ENCODE results near the gene HOMEZ.

The HOMEZ gene

GRCh38 chr14:23307146-23307530 lies 21.2 kb upstream of the HOMEZ start:
- peak overlapping the region; percentile 90 for H3K4me2 ChIP-seq (ENCODE audit: low read length)
- H3K4me3 ChIP-seq (ENCODE audit: low read length) = peak overlapping the region; percentile 91
- TF ChIP-seq, protein P1, sequence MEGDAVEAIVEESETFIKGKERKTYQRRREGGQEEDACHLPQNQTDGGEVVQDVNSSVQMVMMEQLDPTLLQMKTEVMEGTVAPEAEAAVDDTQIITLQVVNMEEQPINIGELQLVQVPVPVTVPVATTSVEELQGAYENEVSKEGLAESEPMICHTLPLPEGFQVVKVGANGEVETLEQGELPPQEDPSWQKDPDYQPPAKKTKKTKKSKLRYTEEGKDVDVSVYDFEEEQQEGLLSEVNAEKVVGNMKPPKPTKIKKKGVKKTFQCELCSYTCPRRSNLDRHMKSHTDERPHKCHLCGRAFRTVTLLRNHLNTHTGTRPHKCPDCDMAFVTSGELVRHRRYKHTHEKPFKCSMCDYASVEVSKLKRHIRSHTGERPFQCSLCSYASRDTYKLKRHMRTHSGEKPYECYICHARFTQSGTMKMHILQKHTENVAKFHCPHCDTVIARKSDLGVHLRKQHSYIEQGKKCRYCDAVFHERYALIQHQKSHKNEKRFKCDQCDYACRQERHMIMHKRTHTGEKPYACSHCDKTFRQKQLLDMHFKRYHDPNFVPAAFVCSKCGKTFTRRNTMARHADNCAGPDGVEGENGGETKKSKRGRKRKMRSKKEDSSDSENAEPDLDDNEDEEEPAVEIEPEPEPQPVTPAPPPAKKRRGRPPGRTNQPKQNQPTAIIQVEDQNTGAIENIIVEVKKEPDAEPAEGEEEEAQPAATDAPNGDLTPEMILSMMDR (IDR thresholded peaks at IDR 0.05; ENCODE audit: low read depth, low read length, poor library complexity, severe bottlenecking) = no peak
- no peak for TF ChIP-seq EZH2phosphoT487 (IDR thresholded peaks at IDR 0.05; ENCODE audit: borderline replicate concordance, low read length)
- H3K79me2 ChIP-seq (ENCODE audit: control insufficient read depth, low read length) = peaks cover 26% of the 10 kb centered on the region
- H3K9me3 ChIP-seq (ENCODE audit: control insufficient read depth, insufficient read depth, low read length) = no peaks in the 10 kb centered on the region
- H3K4me1 ChIP-seq (ENCODE audit: control insufficient read depth, low read length) = peaks cover 41% of the 10 kb centered on the region
- no peaks in the 10 kb centered on the region for H3K9me2 ChIP-seq (replicated peaks; ENCODE audit: control insufficient read depth, low read length)
- H3K27me3 ChIP-seq (ENCODE audit: control insufficient read depth, low read length) = no peaks in the 10 kb centered on the region
- no peaks in the 10 kb centered on the region for H4K20me1 ChIP-seq (ENCODE audit: control insufficient read depth, insufficient read depth, low read depth, low read length)
- peak overlapping the region; percentile 32; the same call in 1 of the 2 replicates for H3K27ac ChIP-seq (ENCODE audit: low read depth, low read length)
- H3K36me3 ChIP-seq (ENCODE audit: control insufficient read depth, low read length) = peaks cover 15% of the 10 kb centered on the region
- H3F3A ChIP-seq (ENCODE audit: control insufficient read depth, insufficient read depth) = peaks cover 10% of the 10 kb centered on the region

- peaks cover 41% of the 10 kb centered on the region for H3K4me1 ChIP-seq (ENCODE audit: control insufficient read depth, low read length)
- peak within 1 kb of the TSS; percentile 90 for H3K4me2 ChIP-seq (ENCODE audit: low read length)
- no peaks in the 10 kb centered on the region for H4K20me1 ChIP-seq (ENCODE audit: control insufficient read depth, insufficient read depth, low read depth, low read length)
- H3K9me2 ChIP-seq (replicated peaks; ENCODE audit: control insufficient read depth, low read length) = no peaks in the 10 kb centered on the region
- H3K27ac ChIP-seq (ENCODE audit: low read depth, low read length) = peak within 1 kb of the TSS; percentile 32; the same call in 1 of the 2 replicates
- H3K27me3 ChIP-seq (ENCODE audit: control insufficient read depth, low read length) = no peaks in the 10 kb centered on the region
- H3F3A ChIP-seq (ENCODE audit: control insufficient read depth, insufficient read depth) = peaks cover 10% of the 10 kb centered on the region
- peaks cover 12% of the 10 kb centered on the region for H3K36me3 ChIP-seq (ENCODE audit: control insufficient read depth, low read length)
- H3K9me3 ChIP-seq (ENCODE audit: control insufficient read depth, insufficient read depth, low read length) = no peaks in the 10 kb centered on the region
- H3K79me2 ChIP-seq (ENCODE audit: control insufficient read depth, low read length) = peaks cover 28% of the 10 kb centered on the region
- H3K4me3 ChIP-seq (ENCODE audit: low read length) = peak within 1 kb of the TSS; percentile 91
- TF ChIP-seq, protein P1 (IDR thresholded peaks at IDR 0.05; ENCODE audit: low read depth, low read length, poor library complexity, severe bottlenecking) = no peak
Observed at GRCh38 chr14:23306412-23307145, 20.6 kb upstream of the HOMEZ start, which contains the start of gene BCL2L2. BCL2L2 (plus strand) TSS chr14:23306833; CDS start chr14:23307768, 935 bp downstream.

DNA sequence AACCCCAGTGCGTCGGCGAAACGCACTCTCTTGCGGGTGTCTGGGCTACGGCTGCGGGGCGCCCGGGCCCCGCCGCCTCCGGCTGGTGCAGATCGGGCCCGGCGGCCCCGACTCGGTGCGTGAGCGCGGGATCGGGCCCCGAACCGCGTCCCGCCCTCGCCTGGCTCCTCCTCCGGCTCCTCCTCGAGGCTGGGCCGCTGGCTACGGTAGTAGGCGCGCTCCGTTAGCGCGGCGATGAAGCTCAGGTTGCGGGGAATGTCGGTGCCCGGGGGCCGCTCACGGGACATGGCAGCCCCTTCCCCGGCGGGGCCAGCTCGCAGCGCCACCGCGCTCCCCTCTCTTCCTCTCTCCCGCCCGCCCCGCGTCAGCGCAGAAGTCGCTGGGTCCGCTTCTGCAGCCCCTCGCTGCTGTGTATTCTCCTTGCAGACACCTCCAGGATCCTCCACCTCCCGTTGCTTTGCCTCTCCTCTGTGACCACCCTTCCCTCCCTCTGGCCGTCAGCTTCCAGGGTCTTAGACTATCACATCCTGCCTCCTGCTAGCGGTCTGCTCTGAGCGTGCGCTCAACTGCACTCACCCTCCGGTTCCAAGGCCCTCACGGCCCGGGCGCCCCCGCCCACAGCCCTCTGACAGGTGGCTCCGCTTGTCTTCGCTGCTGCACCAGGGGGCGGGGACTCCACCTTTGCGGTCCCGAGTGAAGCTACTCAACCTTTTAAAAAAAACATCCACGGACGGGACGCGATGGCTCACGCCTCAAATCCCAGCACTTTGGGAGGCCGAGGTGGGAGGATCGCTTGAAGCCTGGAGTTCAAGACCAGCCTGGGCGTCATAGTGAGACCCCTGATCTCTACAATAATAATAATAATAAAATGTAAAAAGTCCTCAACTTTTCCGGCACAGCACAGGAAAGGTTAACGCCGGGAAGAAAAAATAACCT lies 16.6 kb upstream of the HOMEZ start, which contains the start of gene PPP1R3E:
Gene PPP1R3E (minus strand): TSS at position 570 of the 936 bp plus-strand sequence. CDS start 283 bp downstream, at position 287.
- H3K4me1 ChIP-seq (ENCODE audit: control insufficient read depth, low read length) = peaks cover 49% of the 10 kb centered on the region
- peaks cover 37% of the 10 kb centered on the region for H3K36me3 ChIP-seq (ENCODE audit: control insufficient read depth, low read length)
- H3K9me2 ChIP-seq (replicated peaks; ENCODE audit: control insufficient read depth, low read length) = no peaks in the 10 kb centered on the region
- H3K27ac ChIP-seq (ENCODE audit: low read depth, low read length) = peak within 1 kb of the TSS; percentile 81
- H3F3A ChIP-seq (ENCODE audit: control insufficient read depth, insufficient read depth) = peaks cover 10% of the 10 kb centered on the region
- peak within 1 kb of the TSS; percentile 78 for H3K4me2 ChIP-seq (ENCODE audit: low read length)
- H4K20me1 ChIP-seq (ENCODE audit: control insufficient read depth, insufficient read depth, low read depth, low read length) = no peaks in the 10 kb centered on the region
- no peaks in the 10 kb centered on the region for H3K27me3 ChIP-seq (ENCODE audit: control insufficient read depth, low read length)
- no peaks in the 10 kb centered on the region for H3K9me3 ChIP-seq (ENCODE audit: control insufficient read depth, insufficient read depth, low read length)
- peak within 1 kb of the TSS; percentile 82 for H3K4me3 ChIP-seq (ENCODE audit: low read length)
- TF ChIP-seq EZH2phosphoT487 (IDR thresholded peaks at IDR 0.05; ENCODE audit: borderline replicate concordance, low read length) = no peak
- TF ChIP-seq, protein P1 (IDR thresholded peaks at IDR 0.05; ENCODE audit: low read depth, low read length, poor library complexity, severe bottlenecking) = peak; percentile 9
- H3K79me2 ChIP-seq (ENCODE audit: control insufficient read depth, low read length) = peaks cover 38% of the 10 kb centered on the region
